Measurements from ENCODE around the gene GRXCR2.

The GRXCR2 gene

DNA sequence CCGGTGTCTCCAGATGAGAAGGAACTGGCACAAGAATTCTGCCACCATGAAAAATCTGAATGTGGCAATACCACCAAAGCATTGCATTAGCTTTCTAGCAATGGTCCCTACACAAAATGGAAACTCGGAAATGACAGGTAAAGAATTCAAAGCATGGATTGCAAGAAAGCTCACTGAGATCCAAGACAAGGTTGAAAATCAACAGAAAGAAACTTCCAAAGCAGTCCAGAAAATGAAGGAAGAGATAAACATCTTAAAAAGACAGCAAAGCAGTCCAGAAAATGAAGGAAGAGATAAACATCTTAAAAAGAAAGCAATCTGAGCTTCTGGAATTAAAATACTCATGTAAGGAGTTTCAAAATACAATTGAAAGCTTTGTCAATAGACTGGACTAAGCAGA is 16.8 kb upstream of the GRXCR2 start:
- no peak for TF ChIP-seq CTCF (IDR thresholded peaks at IDR 0.05; ENCODE audit: low read depth, low read length, poor library complexity, severe bottlenecking)
- no peak for TF ChIP-seq EZH2phosphoT487 (IDR thresholded peaks at IDR 0.05; ENCODE audit: borderline replicate concordance, low read length)
- H3K9me3 ChIP-seq (ENCODE audit: control insufficient read depth, insufficient read depth, low read length), result no peaks in the 10 kb centered on the region
- H3K4me3 ChIP-seq (ENCODE audit: low read length), result no peak overlapping the region
- H3K9me2 ChIP-seq (replicated peaks; ENCODE audit: control insufficient read depth, low read length), result no peaks in the 10 kb centered on the region
- H3K4me1 ChIP-seq (ENCODE audit: control insufficient read depth, low read length), result no peaks in the 10 kb centered on the region
- no peaks in the 10 kb centered on the region for H3F3A ChIP-seq (ENCODE audit: control insufficient read depth, insufficient read depth)
- no peaks in the 10 kb centered on the region for H3K36me3 ChIP-seq (ENCODE audit: control insufficient read depth, low read length)
- H3K79me2 ChIP-seq (ENCODE audit: control insufficient read depth, low read length), result no peaks in the 10 kb centered on the region
- H4K20me1 ChIP-seq (ENCODE audit: control insufficient read depth, insufficient read depth, low read depth, low read length), result no peaks in the 10 kb centered on the region
- H3K27ac ChIP-seq (ENCODE audit: low read depth, low read length), result no peak overlapping the region
- H3K4me2 ChIP-seq (ENCODE audit: low read length), result no peak overlapping the region
- 0 out of 2 replicates have a peak, but pooled peaks cover 5% of the 10 kb centered on the region for H3K27me3 ChIP-seq (ENCODE audit: control insufficient read depth, low read length)

DNA sequence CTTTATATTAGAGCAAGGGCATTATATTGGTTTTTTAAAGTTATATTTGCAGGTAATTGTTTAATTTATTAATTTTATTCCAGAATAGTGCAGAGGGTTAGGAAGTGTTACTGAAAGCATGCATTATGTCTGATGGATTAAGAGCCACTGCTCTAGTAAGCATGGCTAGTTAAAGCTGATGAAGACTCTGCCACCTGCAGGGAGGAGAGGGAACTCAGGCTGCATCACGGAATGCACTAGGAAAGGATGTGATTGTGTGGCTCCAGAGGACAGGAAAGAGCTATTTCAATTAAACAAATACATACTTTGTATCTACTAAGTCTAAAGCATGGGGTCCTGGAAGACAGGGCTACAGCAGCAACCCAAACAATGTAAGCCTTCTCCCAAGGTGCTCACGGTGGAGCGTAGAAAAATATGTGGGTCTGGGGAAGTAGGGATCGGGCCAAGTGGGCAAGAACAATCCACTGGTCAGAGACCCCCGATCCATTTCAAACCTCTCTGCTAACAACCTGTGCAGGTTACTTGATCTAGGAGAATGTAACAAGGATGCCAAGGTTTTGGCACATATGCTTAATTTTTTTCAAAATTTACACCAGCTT is 15.3 kb upstream of the GRXCR2 start:
- Histone ChIP-seq H3F3A (ENCODE audit: control insufficient read depth, insufficient read depth) (no peaks in the 10 kb centered on the region), H3K4me2 (ENCODE audit: low read length) (no peak overlapping the region), H4K20me1 (ENCODE audit: control insufficient read depth, insufficient read depth, low read depth, low read length) (no peaks in the 10 kb centered on the region), H3K4me3 (ENCODE audit: low read length) (no peak overlapping the region), H3K36me3 (ENCODE audit: control insufficient read depth, low read length) (no peaks in the 10 kb centered on the region), H3K79me2 (ENCODE audit: control insufficient read depth, low read length) (no peaks in the 10 kb centered on the region), H3K4me1 (ENCODE audit: control insufficient read depth, low read length) (no peaks in the 10 kb centered on the region), H3K27ac (ENCODE audit: low read depth, low read length) (no peak overlapping the region), H3K9me3 (ENCODE audit: control insufficient read depth, insufficient read depth, low read length) (no peaks in the 10 kb centered on the region), H3K9me2 (replicated peaks; ENCODE audit: control insufficient read depth, low read length) (no peaks in the 10 kb centered on the region), H3K27me3 (ENCODE audit: control insufficient read depth, low read length) (0 out of 2 replicates have a peak, but pooled peaks cover 5% of the 10 kb centered on the region)
- TF ChIP-seq CTCF (IDR thresholded peaks at IDR 0.05; ENCODE audit: low read depth, low read length, poor library complexity, severe bottlenecking) (peak; percentile 62), EZH2phosphoT487 (IDR thresholded peaks at IDR 0.05; ENCODE audit: borderline replicate concordance, low read length) (no peak)

DNA sequence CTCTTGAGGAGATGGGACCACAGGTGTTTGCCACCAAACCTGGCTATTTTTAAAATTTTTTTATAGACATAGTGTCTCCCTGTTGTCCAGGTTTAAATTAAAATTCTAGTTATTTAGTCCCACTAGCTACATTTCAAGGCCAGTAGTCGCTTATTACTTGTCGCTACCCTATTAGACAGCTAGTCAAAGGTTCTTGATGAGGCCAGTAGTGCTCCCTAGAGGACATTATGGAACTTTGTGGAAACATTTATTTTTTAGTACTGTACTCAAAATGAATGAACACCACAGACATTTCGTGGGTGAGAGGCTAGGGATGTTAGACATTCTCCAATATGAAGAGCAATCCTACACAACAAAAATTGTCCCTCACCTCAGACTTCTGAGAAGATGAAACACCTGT is 14.4 kb upstream of the GRXCR2 start:
- Histone ChIP-seq H3K4me2 (ENCODE audit: low read length) (no peak overlapping the region), H3K4me1 (ENCODE audit: control insufficient read depth, low read length) (no peaks in the 10 kb centered on the region), H3K79me2 (ENCODE audit: control insufficient read depth, low read length) (no peaks in the 10 kb centered on the region), H3K9me2 (replicated peaks; ENCODE audit: control insufficient read depth, low read length) (no peaks in the 10 kb centered on the region), H3K9me3 (ENCODE audit: control insufficient read depth, insufficient read depth, low read length) (no peaks in the 10 kb centered on the region), H3K36me3 (ENCODE audit: control insufficient read depth, low read length) (no peaks in the 10 kb centered on the region), H3K27me3 (ENCODE audit: control insufficient read depth, low read length) (0 out of 2 replicates have a peak, but pooled peaks cover 5% of the 10 kb centered on the region), H3K4me3 (ENCODE audit: low read length) (no peak overlapping the region), H3K27ac (ENCODE audit: low read depth, low read length) (no peak overlapping the region), H4K20me1 (ENCODE audit: control insufficient read depth, insufficient read depth, low read depth, low read length) (no peaks in the 10 kb centered on the region), H3F3A (ENCODE audit: control insufficient read depth, insufficient read depth) (no peaks in the 10 kb centered on the region)
- TF ChIP-seq EZH2phosphoT487 (IDR thresholded peaks at IDR 0.05; ENCODE audit: borderline replicate concordance, low read length) (no peak), CTCF (IDR thresholded peaks at IDR 0.05; ENCODE audit: low read depth, low read length, poor library complexity, severe bottlenecking) (no peak)
